Esophagus muscularis mucosa (tissue), 4 donors: ENCODE results near the gene CFAP157.

Source experiments
- CTCF ChIP-seq, 3 experiments: fragments of 200-600 bp in 2 of 3; fragments of 450-650 bp in 1 of 3; sonication (generic) in 2 of 3; IDR thresholded peaks; one replicate each; pipeline ENCODE4 v1.5.1; 2017 to 2019; ENCODE audit warnings: antibody characterized with exemption in 3 of 3, mild to moderate bottlenecking in 2 of 3, moderate library complexity in 1 of 3
- EP300 ChIP-seq: sonication (generic); formaldehyde crosslinking; IDR thresholded peaks from one replicate; pipeline ENCODE4 v1.6.1; 2017; ENCODE audit warnings: antibody characterized with exemption
- POLR2A ChIP-seq: fragments of 450-650 bp; IDR thresholded peaks from one replicate; pipeline ENCODE4 v1.6.1; 2017; ENCODE audit warnings: antibody characterized with exemption, moderate library complexity, mild to moderate bottlenecking, low read depth
- POLR2AphosphoS5 ChIP-seq, 2 donors: sonication (generic); formaldehyde crosslinking; IDR thresholded peaks; one replicate each; pipeline ENCODE4 v1.6.1; 2017; ENCODE audit warnings: antibody characterized with exemption in 2 of 2

- TF ChIP-seq CTCF (IDR thresholded peaks at IDR 0.05) (no peak), POLR2A (no peak), EP300 (no peak), POLR2AphosphoS5 (IDR thresholded peaks at IDR 0.05) (no peak)
These were observed 28.9 kb downstream of the CFAP157 start for GRCh38 chr9:127735530-127736185.
